Suppressor macrophage treated with lipopolysaccharide for 1 hour (primary cell): ENCODE results near the gene S1PR2.
"Not testable (repeated sequence)": the region's sequence is repeated elsewhere in the genome, so short reads cannot be mapped to it uniquely, and the experiment has no call there.

Experiments used
- DNase-seq, 3 donors: peaks; one replicate each; pipeline ENCODE4 v3.0.0-alpha.2; 2020 to 2022

S1PR2 gene

DNA sequence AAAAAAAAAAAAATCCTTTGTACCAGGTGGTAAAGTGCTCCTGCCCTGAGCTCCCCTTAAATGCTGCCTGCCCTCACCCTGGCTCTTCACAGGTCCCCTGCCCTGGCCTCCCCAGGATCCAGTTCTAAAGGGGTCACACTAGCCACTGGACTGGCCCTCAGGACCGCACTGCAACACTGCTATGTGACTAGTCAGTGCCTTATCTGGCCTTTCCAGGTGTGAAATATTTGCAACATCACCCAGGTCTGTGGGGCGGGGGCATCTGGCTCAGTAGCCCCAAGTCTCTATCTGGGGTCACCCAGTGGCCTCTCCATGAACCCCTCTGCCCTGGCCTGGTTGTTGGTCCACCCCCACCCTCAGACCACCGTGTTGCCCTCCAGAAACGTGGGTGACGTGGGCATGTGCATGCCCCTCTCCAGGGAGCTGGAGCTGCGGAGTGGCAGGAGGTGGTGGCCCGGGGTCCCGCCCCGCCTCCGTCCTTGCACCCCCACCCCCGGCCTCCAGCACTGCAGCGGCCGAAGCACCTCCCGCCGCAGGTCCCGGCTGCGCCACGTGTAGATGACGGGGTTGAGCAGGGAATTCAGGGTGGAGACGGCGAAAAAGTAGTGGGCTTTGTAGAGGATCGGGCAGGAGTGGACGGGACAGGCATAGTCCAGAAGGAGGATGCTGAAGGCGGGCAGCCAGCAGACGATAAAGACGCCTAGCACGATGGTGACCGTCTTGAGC is 7.5 kb downstream of the S1PR2 start:
- no peak for DNase-seq

DNA sequence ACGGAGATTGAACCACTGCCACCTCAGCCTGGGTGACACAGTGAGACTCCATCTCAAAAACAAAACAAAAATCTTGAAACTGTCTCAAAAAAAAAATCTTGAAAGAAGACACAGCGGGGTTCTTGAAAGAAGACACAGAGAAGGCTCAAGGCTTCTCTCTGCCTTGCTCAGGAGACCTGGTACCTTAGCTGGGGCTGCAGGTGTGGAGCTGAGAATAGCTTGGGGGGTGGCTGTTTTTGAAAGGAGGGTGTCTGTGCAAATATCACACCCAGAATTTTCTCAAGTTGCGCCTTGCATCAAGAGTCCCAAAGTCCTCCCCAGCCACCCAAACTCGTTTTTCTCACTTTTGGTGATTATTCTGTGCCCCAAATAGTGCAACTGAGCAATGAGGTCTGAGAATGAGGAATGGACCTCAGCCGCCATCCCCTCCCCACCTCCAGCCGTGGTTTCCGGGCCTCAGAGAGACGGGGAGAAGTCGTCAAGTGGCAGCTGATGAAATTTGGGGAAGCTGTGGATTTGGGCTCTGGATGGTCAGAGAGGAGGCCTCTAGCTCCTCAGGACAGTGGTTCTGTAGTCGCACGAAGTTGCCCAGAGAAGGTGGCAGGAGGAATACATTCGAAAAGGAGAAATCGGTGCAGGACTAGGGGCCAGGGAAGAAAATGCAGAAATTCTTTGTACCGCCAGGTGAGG is 8.8 kb downstream of the S1PR2 start:
- peak; percentile 66 to 72 (median 67) for DNase-seq

DNA sequence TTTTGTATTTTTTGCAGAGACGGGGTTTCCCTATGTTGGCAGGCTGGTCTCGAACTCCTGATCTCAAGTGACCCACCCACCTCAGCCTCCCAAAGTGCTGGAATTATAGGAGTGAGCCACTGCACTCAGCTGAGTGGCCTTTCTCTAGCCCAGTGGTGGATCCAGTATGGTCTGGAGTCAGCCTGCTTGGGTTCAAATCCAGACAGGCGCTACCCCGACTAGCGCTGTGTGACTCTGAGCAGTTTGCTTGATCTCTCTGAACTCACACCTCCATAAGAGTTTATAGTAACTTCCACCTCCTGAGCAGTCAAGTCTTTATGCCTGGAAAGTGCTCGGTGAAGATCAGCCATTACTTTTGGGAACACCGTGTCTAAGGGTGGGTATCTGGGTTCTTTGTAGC is 10.4 kb downstream of the S1PR2 start:
- DNase-seq, result no peak

DNA sequence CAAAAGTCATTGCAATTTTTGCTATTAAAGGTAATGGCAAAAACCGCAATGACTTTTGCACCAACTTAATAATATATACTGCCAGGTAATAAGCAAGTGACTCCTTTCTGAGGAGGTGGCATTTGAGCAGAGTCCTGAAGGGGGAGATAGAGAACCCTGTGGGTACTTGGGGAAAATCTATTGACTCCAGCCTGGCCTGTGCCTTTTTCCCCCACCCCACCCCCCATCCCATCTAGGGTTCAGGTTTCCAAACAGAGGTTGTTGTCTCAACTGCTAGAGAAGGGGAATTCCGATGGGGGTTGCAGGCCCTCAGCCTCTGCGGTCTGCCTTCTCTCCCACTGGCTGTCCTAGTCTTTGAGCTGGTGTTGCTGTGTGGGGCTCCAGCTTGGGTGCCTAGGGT is 11.5 kb downstream of the S1PR2 start:
- DNase-seq, result peak; percentile 58 to 71 (median 63)

DNA sequence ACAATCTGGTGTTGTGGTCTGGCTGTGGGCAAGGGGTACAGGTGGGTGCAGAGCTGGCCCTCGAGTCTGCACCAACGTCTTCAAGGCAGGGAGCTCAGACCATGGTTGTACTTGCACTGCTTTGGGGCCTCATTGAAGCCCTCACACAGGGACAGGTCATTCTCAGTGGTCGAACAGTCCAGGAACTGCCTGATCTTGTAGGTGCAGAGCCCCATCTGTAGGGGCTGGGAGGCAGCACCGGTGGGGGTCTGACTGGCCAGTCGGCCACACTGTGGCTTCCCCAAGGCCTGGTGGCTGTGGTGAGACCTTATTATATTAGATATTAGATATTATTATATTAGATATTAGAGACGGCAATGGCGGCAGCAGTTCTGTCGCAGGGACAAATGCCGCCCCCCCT is 14.0 kb downstream of the S1PR2 start:
- no peak for DNase-seq

DNA sequence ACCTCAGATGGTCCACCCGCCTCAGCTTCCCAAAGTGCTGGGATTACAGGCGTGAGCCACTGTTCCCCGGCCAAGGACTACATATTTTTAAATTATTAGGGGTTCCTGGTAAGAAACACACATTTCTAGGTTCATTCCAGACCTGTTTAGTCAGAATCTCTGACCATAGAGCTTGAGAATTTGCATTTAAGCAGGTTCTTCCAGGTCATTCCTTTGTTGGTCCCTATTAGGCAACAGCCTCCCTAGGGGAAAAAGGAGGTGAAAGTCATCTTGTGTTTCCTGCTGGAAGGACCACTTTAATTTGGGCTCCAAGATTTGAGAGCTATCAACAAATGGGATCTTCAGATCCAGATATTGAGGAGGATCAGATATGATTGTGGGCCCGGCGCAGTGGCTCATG is 16.3 kb downstream of the S1PR2 start:
- DNase-seq, result no peak

DNA sequence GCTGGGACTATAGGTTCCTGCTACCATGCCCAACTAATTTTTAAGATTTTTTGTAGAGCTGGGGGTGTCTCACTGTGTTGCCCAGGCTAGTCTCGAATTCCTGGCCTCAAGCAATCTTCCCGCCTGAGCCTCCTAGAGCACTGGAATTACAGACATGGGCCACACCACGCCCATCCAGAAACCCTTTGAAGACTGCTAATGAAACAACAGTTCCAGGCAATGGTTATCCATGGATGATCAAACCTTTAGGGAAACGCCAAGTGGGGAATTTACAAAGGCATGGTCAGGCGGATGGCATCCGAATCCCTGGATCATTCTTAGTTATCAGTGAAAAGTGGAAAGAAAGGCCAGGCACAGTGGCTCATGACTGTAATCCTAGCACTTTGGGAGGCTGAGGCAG is 19.4 kb downstream of the S1PR2 start:
- no peak for DNase-seq

DNA sequence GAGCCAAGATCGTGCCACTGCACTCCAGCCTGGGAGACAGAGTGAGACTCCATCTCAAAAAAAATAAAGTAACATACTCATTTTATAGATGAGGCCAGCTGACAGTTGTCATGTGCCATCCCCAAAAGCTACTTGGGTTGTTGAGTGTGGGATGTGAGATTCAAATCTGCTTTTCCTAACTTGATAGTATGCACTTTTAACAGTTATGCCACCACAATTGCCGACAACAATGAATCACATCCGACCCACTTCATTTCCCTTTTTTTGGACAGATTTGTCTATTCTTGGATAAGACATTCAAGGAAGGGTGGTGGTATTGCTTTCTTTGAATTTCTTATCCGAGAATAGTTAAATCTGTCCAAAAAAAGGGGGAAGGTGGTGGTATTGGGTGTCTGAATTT is 20.1 kb downstream of the S1PR2 start:
- DNase-seq, result peak; percentile 69 to 89 (median 85)

DNA sequence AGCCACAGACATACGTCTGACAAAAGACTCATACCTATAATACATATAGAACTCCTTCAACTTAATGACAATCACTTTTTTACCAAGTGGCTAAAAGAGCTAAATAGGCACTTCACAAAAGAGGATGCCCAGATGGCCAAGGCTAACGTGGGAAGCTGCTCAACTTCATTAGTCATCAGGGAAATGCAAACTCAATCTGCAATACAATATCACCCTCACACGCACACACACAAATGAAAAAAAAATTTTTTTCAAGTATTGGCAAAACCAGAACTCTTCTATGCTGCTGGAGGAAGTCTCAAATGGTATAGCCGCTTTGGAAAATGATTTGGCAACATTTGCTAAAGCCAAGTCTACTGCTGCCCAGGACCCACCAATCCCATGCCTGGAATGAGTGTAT is 21.8 kb downstream of the S1PR2 start:
- DNase-seq, result peak; percentile 86 to 96 (median 94)

DNA sequence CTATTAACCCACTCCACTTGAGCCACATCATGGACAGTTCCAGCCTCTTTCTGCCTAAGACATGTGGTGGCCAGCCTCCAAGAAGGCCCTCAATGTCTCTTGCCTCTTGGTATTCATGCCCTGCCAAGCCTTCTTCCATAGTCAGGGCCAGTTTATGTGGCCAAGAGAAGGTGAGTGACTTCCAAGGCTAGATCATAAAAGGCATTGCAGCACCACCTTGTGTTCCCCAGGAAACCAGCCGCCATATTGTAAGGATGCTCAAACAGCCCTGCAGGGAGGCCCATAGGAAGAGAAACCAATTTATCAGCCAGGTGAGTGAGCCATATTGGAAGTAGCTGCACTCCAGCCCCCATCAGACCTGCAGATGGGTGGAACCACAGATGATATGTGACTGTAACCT is 24.1 kb downstream of the S1PR2 start:
- DNase-seq, result no peak

DNA sequence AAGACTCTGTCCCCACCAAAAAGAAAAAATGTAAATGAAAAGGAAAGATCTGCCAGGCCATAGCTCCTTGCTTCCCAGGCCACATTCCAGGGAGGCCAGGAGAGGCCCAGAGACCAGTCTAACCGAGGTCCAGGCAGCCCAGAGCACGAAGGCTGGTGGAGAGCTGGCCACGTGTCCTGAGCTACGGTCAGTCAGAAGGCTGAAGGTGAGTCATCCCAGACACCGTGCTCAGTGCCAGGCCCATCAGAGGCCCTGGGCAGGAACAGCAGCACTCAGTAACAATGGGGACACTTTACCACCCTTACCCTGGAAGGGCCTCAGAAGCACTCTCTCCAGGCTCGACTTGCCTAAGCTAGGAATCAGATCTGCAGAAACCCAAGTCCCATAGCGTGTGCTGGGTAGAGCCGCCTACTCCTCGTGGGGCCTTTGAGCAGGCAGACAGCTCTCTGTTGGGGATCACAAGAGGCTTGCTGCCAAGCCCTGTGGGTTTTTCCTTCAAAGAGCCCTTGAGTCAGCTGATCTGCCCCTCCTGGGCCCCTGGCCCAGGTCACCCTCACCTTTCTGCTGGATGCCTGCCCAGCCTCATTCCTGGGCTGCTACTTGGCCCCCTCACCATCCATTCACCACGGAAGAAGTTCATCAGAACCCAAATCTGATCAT is 24.8 kb downstream of the S1PR2 start:
- DNase-seq, result peak; percentile 52 to 65 (median 58)

DNA sequence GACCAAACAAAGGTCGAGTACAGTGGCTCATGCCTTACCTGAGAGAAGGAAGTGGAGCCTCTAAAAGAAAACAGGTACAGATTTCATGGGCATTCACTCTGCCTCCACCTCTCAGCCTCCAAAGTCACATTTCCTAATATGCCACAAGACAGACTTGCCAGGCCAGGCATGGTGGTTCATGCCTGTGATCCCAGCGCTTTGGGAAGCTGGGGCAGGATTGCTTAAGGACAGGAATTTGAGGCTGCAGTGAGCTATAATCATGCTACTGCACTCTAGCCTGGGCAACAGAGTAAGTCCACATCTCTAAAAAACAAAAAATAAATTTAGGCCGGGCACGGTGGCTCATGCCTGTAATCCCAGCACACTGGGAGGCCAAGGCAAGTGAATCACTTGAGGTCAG is 25.5 kb downstream of the S1PR2 start:
- no peak for DNase-seq

DNA sequence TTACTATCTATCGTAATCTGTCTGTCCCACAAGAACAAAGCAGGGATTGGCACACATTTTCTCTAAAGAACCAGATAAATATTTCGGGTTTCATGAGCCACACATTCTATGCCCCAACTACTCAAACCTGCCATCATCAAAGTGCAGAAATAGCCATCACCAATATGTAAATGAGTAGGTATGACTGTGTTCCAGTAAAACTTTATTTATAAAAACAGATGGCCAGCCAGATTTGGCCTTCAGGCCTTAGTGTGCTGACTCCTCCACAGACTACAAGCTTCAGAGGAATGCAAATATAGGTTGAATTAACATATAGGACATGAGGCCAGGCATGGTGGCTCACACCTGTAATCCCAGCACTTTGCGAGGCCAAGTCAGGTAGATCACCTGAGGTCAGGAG is 27.4 kb downstream of the S1PR2 start:
- no peak for DNase-seq

DNA sequence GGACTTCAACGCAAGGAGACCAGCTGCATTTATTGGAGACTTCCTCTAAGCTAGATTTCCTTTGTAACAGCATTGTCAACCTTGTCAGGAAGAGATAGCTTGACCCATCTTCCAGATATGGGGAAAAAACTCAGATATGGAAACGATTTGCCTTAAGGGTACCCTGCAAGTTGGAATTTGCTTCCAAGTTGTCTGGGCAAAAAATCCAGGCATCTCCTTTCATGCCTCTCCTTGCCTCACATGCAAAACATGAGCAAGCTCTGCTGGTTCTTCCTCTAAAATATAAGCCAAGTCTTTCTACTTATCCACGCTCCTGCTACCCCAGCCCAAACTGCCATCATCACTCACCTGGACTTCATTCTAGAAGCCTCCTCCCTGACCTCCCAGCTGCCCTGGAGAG is 30.0 kb downstream of the S1PR2 start:
- no peak for DNase-seq

DNA sequence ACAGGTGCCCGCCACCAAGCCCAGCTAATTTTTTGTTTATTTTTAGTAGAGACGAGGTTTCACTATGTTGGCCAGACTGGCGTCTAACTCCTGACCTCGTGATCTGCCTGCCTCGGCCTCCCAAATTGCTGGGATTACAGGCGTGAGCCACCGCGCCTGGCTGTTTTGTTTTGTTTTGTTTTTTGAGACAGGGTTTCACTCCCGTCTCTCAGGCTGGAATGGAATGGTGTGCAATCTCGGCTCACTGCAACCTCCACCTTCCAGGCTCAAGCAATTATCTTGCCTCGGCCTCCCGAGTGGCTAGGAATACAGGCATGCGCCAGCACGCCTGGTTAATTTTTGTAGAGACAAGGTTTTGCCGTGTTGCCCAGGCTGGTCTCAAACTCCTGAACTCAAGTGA is 31.0 kb downstream of the S1PR2 start:
- DNase-seq, result not testable (repeated sequence)

DNA sequence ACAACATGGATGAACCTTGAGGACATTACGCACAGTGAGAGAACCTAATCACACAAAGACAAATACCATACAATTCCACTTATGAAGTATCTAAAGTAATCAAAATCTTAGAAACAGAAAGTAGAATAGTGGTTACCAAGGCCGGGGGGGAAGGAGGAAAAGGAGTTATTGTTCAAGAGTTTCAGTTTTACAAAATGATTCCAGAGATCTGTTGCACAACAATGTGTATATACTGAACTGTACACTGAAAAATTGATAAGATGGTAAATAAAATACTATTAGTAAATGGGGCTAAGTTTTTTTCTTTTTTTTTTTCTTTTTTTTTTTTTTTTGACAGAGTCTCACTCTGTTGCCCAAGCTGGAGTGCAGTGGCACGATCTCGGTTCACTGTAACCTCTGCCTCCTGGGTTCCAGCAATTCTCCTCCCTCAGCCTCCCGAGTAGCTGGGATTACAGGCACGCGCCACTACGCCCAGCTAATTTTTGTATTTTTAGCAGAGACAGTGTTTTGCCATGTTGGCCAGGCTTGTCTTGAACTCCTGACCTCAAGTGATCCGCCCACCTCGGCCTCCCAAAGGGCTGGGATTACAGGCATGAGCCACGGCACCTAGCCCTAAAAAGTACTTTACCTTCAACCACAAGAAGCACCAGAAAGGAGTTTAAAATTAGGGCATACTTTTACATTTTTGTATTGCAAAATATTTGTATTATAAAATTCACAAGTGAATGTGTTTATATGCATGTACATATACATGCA is 32.1 kb downstream of the S1PR2 start:
- DNase-seq, result peak; percentile 70 to 86 (median 73)

DNA sequence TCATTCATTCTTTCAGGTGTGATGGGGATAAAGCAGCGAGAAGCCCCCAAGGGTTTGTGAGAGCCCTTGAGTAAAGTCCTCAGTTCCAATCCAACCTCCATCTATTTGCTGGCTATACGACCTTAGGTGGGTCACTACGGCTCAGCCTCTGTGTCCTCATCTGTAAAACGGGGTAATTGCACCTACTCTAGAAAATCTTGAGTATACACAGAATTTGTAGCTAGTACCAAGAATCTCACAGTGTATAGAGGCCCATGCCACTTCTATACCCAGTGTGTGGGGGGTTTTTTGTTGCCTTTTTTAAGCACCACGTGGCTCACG is 36.0 kb downstream of the S1PR2 start:
- DNase-seq, result no peak

DNA sequence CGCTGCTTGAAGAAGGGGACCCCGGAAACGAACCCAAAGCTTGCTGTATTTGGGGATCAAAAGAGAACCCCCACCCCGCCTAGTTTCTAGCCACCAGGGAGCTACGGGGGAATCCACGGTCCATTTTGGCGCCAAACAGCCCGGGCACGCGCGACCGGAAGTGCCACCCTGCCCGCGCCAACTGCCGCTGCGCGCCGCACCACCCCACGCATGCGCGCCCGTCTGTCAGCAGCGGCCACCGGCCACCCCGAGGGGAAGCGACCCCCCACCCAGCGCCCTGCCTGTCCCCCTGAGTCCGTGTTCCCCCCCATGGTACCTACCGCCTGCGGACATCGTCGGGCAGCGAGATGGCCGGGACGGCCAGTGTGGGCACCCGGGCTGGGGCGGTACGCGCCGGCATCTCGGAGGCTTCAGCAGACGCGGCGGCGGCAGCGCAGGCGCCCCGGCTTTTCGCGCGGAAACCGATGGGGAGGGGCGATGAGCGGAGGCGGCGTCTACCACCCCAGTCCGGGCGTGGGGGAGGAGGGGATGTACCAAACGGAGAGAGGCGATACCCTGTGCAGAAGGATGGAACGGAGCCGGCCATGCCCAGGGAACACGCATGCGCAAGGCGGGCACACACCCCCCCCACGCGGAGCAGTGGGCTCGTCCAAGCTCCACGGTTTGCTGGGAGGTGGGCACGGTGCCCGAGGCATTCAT is 36.5 kb downstream of the S1PR2 start, which contains the start of gene DNMT1:
Gene DNMT1 (minus strand): TSS at position 454 of the 699 bp plus-strand sequence. CDS start 54 bp downstream, at position 400.
- peak; percentile 95 to 97 (median 96) for DNase-seq

DNA sequence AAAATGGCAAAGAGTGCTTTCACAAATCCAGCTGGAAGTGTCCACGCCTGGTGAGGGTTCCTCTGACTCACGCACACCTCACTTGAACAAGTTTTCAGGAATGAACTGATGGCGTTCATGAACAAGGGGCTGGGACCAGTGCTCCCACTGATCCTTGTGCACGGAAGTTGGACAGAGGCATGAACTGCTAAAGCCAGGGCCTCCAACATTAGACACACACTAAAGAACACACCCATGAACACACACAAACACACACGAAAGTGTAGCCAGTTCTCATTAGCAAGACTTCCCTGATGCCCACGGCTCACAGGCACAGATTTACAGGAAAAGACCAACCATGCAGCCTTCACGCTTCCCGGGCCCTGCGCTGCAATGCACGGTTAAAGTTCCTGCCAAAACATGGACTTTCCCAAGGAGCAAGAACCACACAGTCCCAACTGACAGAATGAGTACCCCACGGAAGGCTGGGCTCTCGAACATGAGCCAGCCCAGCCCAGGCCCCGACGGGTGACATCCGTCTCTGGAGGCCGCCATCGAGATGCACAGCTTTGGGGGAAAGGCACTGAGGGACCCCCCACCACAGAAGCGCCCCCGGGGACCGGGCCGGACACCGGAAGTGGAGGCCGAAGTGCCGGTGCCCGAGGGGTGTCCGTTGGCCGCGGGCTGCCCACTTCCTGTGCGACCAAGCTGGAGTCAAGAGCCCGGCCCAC is 37.2 kb downstream of the S1PR2 start:
- peak in 1 of 3 donors; percentile 22 for DNase-seq

DNA sequence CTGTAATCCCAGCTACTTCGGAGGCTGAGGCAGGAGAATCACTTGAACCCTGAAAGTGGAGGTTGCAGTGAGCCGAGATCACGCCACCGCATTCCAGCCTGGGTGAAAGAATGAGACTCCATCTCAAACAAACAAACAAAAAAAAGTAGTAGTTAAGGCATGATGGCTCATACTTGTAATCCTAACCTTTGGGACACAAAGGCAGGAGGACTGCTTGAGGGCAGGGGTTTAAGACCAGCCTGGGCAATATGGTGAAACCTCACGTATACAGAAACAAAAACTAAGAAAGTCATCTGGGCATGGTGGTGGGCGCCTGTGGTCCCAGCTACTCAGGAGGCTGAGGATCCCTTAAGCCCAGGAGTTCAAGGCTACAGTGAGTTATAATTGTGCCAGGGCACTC is 38.2 kb downstream of the S1PR2 start:
- no peak for DNase-seq

DNA sequence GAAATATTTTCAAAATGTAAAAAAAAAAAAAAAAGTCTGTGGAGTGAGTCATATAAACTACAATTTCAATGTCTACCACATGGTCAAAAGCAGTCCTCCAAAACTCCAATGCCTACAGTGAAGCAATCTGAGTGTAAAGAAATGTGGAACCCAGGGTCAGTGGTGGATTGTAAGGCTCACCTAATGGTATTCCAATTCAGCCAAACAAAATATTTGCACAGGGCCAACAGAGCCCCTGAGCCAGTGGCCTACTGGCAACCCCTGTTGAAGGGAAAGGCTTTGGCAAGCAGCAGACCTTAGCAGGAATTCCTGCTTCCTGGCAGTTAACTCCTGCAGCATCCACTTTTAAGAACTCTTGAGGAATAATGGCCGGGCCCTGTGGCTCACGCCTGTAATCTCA is 39.8 kb downstream of the S1PR2 start:
- no peak for DNase-seq

DNA sequence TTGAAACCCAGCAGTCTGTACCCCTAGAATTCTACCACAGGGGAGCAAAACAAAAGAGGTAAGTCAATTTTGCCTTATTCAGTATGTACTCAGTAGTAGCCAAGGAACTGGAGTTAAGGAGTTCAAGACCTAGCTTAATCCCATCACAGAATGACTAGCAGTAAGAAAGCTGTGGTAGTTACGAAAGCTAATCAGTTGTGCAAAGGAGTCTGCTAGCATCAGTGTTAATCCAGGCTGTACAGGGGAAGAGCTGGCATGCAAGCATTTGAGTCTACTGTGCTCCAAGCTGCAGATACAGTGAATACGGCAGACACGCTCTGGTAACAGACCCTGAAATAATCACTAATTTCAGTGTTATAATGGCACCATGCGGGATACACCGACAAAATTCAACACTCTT is 41.1 kb downstream of the S1PR2 start:
- DNase-seq, result no peak
